ENCODE data around the gene ADGRB2.

DNA sequence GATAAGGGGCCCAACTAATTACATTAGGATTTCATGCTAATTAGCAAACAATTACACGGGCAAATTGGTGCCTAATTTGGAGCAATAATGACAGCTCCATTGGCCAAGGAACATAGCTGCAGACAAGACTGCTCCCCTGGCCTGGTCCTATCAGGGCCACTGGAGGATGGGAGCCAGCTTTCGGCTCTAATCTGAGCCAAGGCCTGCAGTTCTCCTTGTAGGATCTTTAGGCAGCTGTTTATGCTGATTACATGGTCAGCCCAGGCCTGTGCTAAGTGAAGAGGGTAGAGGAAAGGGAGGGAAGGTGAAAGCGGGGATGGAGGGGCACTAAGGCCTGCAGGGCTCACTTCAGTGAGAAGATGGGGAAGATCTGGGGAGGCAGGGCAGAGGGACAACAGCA is 12.4 kb upstream of the ADGRB2 start:
- no peak for TF ChIP-seq CTCF (conservative IDR thresholded peaks at IDR 0.05; ENCODE audit: low read length)
- TF ChIP-seq EZH2phosphoT487 (IDR thresholded peaks at IDR 0.05; ENCODE audit: borderline replicate concordance, low read depth, low read length): no peak

Measured in OCI-LY7 (cell line).